ENCODE results near the gene CFD. TPM values are rescaled to one million over a fixed set of nuclear protein-coding genes. Genes with fewer than 3 reads are reported as not detected.

The CFD gene
- total RNA-seq, 1 experiment from 2014 or later = 1.7 TPM

GRCh38 chr19:854549-854948 lies 4.9 kb upstream of the CFD start:
- no peak for ATAC-seq
- ChIA-PET POLR2A (interaction anchor here (0.7 kb wide), 1 partner anchor 1645 kb away, joined by 5 read pairs; no protein-coding TSS in a partner anchor), CTCF (interaction anchor here (3.0 kb wide), 1 partner anchor 65 kb away, joined by 13 read pairs; no protein-coding TSS in a partner anchor)

GRCh38 chr19:855142-855541 lies 4.3 kb upstream of the CFD start:
- Mint-ChIP-seq H3K27me3 (ENCODE audit: low read depth) (peaks cover 26% of the 10 kb centered on the region), H3K9me3 (no peaks in the 10 kb centered on the region), H3K36me3 (no peaks in the 10 kb centered on the region), H3K4me3 (no peak overlapping the region), H3K4me1 (no peaks in the 10 kb centered on the region), H3K27ac (no peak overlapping the region)
- ChIA-PET POLR2A (no interaction called here), CTCF (interaction anchor here (1.0 to 3.0 kb wide), 3 partner anchors 18 to 129 kb away, joined by 3 to 13 read pairs (median 5); partner anchors contain the start of gene WDR18)
- no peak for DNase-seq (ENCODE audit: low spot score)
- TF ChIP-seq, protein P1, sequence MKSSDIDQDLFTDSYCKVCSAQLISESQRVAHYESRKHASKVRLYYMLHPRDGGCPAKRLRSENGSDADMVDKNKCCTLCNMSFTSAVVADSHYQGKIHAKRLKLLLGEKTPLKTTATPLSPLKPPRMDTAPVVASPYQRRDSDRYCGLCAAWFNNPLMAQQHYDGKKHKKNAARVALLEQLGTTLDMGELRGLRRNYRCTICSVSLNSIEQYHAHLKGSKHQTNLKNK (CRISPR knock-in tag; IDR thresholded peaks at IDR 0.05) = no peak
- TF ChIP-seq TCF7 (CRISPR knock-in tag; IDR thresholded peaks at IDR 0.05; ENCODE audit: low read depth) = no peak
- no peak for TF ChIP-seq PRRX2 (CRISPR knock-in tag; IDR thresholded peaks at IDR 0.05)
- TF ChIP-seq CREM (CRISPR knock-in tag; IDR thresholded peaks at IDR 0.05) = no peak
- ATAC-seq = no peak

More at GRCh38 chr19:854549-854948, 4.9 kb upstream of the CFD start:
- Mint-ChIP-seq H3K27me3 (ENCODE audit: low read depth) (peaks cover 20% of the 10 kb centered on the region), H3K4me3 (no peak overlapping the region), H3K27ac (no peak overlapping the region), H3K9me3 (no peaks in the 10 kb centered on the region), H3K4me1 (no peaks in the 10 kb centered on the region), H3K36me3 (no peaks in the 10 kb centered on the region)
- no peak for DNase-seq (ENCODE audit: low spot score)
- peak; percentile 97 for TF ChIP-seq HMGA2 (CRISPR knock-in tag; IDR thresholded peaks at IDR 0.05)
- no peak for TF ChIP-seq CREB1 (CRISPR knock-in tag; IDR thresholded peaks at IDR 0.05)
- TF ChIP-seq, protein P2, sequence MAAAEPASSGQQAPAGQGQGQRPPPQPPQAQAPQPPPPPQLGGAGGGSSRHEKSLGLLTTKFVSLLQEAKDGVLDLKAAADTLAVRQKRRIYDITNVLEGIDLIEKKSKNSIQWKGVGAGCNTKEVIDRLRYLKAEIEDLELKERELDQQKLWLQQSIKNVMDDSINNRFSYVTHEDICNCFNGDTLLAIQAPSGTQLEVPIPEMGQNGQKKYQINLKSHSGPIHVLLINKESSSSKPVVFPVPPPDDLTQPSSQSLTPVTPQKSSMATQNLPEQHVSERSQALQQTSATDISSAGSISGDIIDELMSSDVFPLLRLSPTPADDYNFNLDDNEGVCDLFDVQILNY (CRISPR knock-in tag; IDR thresholded peaks at IDR 0.05) = no peak

GRCh38 chr19:855566-856120 lies 3.8 kb upstream of the CFD start:
- CTCF ChIA-PET = interaction anchor here (0.6 to 3.0 kb wide), 9 partner anchors 17 to 152 kb away, joined by 3 to 13 read pairs (median 4); partner anchors contain the start of gene WDR18
- POLR2A ChIA-PET = no interaction called here
- DNase-seq (ENCODE audit: low spot score) (peak; percentile 16), ATAC-seq (no peak)
- H3K9me3 Mint-ChIP-seq = no peaks in the 10 kb centered on the region
- no peak overlapping the region for H3K4me3 Mint-ChIP-seq
- H3K36me3 Mint-ChIP-seq = no peaks in the 10 kb centered on the region
- H3K27me3 Mint-ChIP-seq (ENCODE audit: low read depth) = peaks cover 27% of the 10 kb centered on the region
- H3K27ac Mint-ChIP-seq = no peak overlapping the region
- TF ChIP-seq ZNF671 (CRISPR knock-in tag; IDR thresholded peaks at IDR 0.05) (no peak), TP53 (CRISPR knock-in tag; IDR thresholded peaks at IDR 0.05) (no peak), PREB (CRISPR knock-in tag; IDR thresholded peaks at IDR 0.05; ENCODE audit: borderline replicate concordance) (no peak), JAZF1 (CRISPR knock-in tag; IDR thresholded peaks at IDR 0.05) (no peak), ATF1 (CRISPR knock-in tag; IDR thresholded peaks at IDR 0.05) (no peak), ELF4 (CRISPR knock-in tag; IDR thresholded peaks at IDR 0.05; ENCODE audit: low read depth) (no peak), HMGA2 (CRISPR knock-in tag; IDR thresholded peaks at IDR 0.05) (no peak), NFE2L1 (CRISPR knock-in tag; IDR thresholded peaks at IDR 0.05) (no peak), PRRX2 (CRISPR knock-in tag; IDR thresholded peaks at IDR 0.05) (no peak), ETV6 (CRISPR knock-in tag; IDR thresholded peaks at IDR 0.05) (no peak), MLX (CRISPR knock-in tag; IDR thresholded peaks at IDR 0.05) (no peak)
- TF ChIP-seq, protein P3, sequence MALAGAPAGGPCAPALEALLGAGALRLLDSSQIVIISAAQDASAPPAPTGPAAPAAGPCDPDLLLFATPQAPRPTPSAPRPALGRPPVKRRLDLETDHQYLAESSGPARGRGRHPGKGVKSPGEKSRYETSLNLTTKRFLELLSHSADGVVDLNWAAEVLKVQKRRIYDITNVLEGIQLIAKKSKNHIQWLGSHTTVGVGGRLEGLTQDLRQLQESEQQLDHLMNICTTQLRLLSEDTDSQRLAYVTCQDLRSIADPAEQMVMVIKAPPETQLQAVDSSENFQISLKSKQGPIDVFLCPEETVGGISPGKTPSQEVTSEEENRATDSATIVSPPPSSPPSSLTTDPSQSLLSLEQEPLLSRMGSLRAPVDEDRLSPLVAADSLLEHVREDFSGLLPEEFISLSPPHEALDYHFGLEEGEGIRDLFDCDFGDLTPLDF (CRISPR knock-in tag; IDR thresholded peaks at IDR 0.05) = no peak
- TF ChIP-seq, protein P4, sequence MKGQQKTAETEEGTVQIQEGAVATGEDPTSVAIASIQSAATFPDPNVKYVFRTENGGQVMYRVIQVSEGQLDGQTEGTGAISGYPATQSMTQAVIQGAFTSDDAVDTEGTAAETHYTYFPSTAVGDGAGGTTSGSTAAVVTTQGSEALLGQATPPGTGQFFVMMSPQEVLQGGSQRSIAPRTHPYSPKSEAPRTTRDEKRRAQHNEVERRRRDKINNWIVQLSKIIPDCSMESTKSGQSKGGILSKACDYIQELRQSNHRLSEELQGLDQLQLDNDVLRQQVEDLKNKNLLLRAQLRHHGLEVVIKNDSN (CRISPR knock-in tag; IDR thresholded peaks at IDR 0.05) = no peak
- TF ChIP-seq, protein P5, sequence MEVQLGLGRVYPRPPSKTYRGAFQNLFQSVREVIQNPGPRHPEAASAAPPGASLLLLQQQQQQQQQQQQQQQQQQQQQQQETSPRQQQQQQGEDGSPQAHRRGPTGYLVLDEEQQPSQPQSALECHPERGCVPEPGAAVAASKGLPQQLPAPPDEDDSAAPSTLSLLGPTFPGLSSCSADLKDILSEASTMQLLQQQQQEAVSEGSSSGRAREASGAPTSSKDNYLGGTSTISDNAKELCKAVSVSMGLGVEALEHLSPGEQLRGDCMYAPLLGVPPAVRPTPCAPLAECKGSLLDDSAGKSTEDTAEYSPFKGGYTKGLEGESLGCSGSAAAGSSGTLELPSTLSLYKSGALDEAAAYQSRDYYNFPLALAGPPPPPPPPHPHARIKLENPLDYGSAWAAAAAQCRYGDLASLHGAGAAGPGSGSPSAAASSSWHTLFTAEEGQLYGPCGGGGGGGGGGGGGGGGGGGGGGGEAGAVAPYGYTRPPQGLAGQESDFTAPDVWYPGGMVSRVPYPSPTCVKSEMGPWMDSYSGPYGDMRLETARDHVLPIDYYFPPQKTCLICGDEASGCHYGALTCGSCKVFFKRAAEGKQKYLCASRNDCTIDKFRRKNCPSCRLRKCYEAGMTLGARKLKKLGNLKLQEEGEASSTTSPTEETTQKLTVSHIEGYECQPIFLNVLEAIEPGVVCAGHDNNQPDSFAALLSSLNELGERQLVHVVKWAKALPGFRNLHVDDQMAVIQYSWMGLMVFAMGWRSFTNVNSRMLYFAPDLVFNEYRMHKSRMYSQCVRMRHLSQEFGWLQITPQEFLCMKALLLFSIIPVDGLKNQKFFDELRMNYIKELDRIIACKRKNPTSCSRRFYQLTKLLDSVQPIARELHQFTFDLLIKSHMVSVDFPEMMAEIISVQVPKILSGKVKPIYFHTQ (CRISPR knock-in tag; IDR thresholded peaks at IDR 0.05) = no peak
- TF ChIP-seq, protein P1 (CRISPR knock-in tag; IDR thresholded peaks at IDR 0.05) = no peak
- no peaks in the 10 kb centered on the region for H3K4me1 Mint-ChIP-seq

Measured in WTC11 (cell line).